ENCODE results near the gene CD34.

GRCh38 chr1:207904391-207904790, 6.5 kb downstream of the CD34 start:
- TF ChIP-seq CTCF (IDR thresholded peaks at IDR 0.05) (no peak), EP300 (IDR thresholded peaks at IDR 0.05) (no peak)
